Measurements from ENCODE around the gene CHRNA4.

Gene CHRNA4

GRCh38 chr20:63387917-63388316, 26.8 kb upstream of the CHRNA4 start:
- Histone ChIP-seq H3K23ac (ENCODE audit: low read depth, low read length, poor library complexity) (peak overlapping the region; percentile 48), H3K9ac (ENCODE audit: low read depth, low read length, poor library complexity) (peak overlapping the region; percentile 75), H2BK15ac (ENCODE audit: low read length) (no peak overlapping the region), H3K36me3 (replicated peaks in 1 of 2; ENCODE audit: control insufficient read depth in 2 of 2, insufficient read depth in 2 of 2, low read length in 2 of 2) (peaks cover 0 to 3% of the 10 kb centered on the region in 2 donors), H3K18ac (ENCODE audit: low read length) (peak overlapping the region; percentile 48), H3K27ac (replicated peaks; ENCODE audit: low read length) (no peak overlapping the region), H3K79me1 (ENCODE audit: low read depth, low read length) (peaks cover 4% of the 10 kb centered on the region), H4K8ac (ENCODE audit: low read depth, low read length) (peak overlapping the region; percentile 53), H2AK5ac (ENCODE audit: low read depth, low read length) (peak overlapping the region; percentile 0), H3K4me1 (ENCODE audit: control insufficient read depth in 2 of 2, insufficient read depth in 1 of 2, low read depth in 1 of 2, low read length in 2 of 2) (peaks cover 0 to 4% of the 10 kb centered on the region in 2 donors), H3K4me2 (ENCODE audit: insufficient read depth, low read length, poor library complexity, severe bottlenecking) (no peak overlapping the region), H2BK12ac (ENCODE audit: low read length) (peak overlapping the region; percentile 87), H3K9me3 (replicated peaks in 1 of 2; ENCODE audit: control insufficient read depth in 2 of 2, insufficient read depth in 1 of 2, low read depth in 1 of 2, low read length in 2 of 2) (peaks cover 21 to 27% of the 10 kb centered on the region in 2 donors), H2AFZ (ENCODE audit: low read length) (no peak overlapping the region), H2BK5ac (ENCODE audit: low read length) (no peak overlapping the region), H4K91ac (ENCODE audit: low read depth, low read length, poor library complexity) (peak overlapping the region; percentile 66), H3K4ac (ENCODE audit: low read length) (peak overlapping the region; percentile 71), H3K14ac (ENCODE audit: low read length) (peak overlapping the region; percentile 92), H3K27me3 (ENCODE audit: control insufficient read depth in 3 of 3, insufficient read depth in 3 of 3, low read depth in 1 of 3, low read length in 3 of 3) (peaks cover 0 to 7% (median 6%) of the 10 kb centered on the region in 3 experiments), H2BK120ac (ENCODE audit: low read depth, low read length) (no peak overlapping the region), H3K4me3 (ENCODE audit: low read length in 2 of 2) (peak overlapping the region in 1 of 2 donors; percentile 70)
- no peak for DNase-seq (ENCODE audit: low spot score)
- no CpG with 5 or more reads among the region's 18 CpGs for WGBS, 2 donors (ENCODE audit: extremely low coverage in 2 of 2, insufficient read length in 2 of 2, insufficient replicate concordance in 1 of 2)

GRCh38 chr20:63387393-63387792, 26.2 kb upstream of the CHRNA4 start:
- no CpG with 5 or more reads among the region's 13 CpGs for WGBS, 2 donors (ENCODE audit: extremely low coverage in 2 of 2, insufficient read length in 2 of 2, insufficient replicate concordance in 1 of 2)
- no peak overlapping the region for H2BK15ac ChIP-seq (ENCODE audit: low read length)
- H3K4me3 ChIP-seq (ENCODE audit: low read length in 2 of 2): peak overlapping the region in 1 of 2 donors; percentile 70
- H3K4ac ChIP-seq (ENCODE audit: low read length): peak overlapping the region; percentile 71
- H4K8ac ChIP-seq (ENCODE audit: low read depth, low read length): peak overlapping the region; percentile 53
- DNase-seq (ENCODE audit: low spot score): no peak
- peaks cover 0 to 3% of the 10 kb centered on the region in 2 donors for H3K36me3 ChIP-seq (replicated peaks in 1 of 2; ENCODE audit: control insufficient read depth in 2 of 2, insufficient read depth in 2 of 2, low read length in 2 of 2)
- peaks cover 0 to 7% (median 6%) of the 10 kb centered on the region in 3 experiments for H3K27me3 ChIP-seq (ENCODE audit: control insufficient read depth in 3 of 3, insufficient read depth in 3 of 3, low read depth in 1 of 3, low read length in 3 of 3)
- no peak overlapping the region for H4K91ac ChIP-seq (ENCODE audit: low read depth, low read length, poor library complexity)
- peak overlapping the region; percentile 0 for H2AK5ac ChIP-seq (ENCODE audit: low read depth, low read length)
- peak overlapping the region; percentile 0 for H3K18ac ChIP-seq (ENCODE audit: low read length)
- peaks cover 21 to 23% of the 10 kb centered on the region in 2 donors for H3K9me3 ChIP-seq (replicated peaks in 1 of 2; ENCODE audit: control insufficient read depth in 2 of 2, insufficient read depth in 1 of 2, low read depth in 1 of 2, low read length in 2 of 2)
- H3K9ac ChIP-seq (ENCODE audit: low read depth, low read length, poor library complexity): peak overlapping the region; percentile 75
- H2BK5ac ChIP-seq (ENCODE audit: low read length): no peak overlapping the region
- H3K14ac ChIP-seq (ENCODE audit: low read length): peak overlapping the region; percentile 92
- no peak overlapping the region for H2BK120ac ChIP-seq (ENCODE audit: low read depth, low read length)
- peak overlapping the region; percentile 48 for H3K23ac ChIP-seq (ENCODE audit: low read depth, low read length, poor library complexity)
- H3K4me1 ChIP-seq (ENCODE audit: control insufficient read depth in 2 of 2, insufficient read depth in 1 of 2, low read depth in 1 of 2, low read length in 2 of 2): peaks cover 0 to 4% of the 10 kb centered on the region in 2 donors
- no peak overlapping the region for H3K27ac ChIP-seq (replicated peaks; ENCODE audit: low read length)
- H2BK12ac ChIP-seq (ENCODE audit: low read length): no peak overlapping the region
- no peak overlapping the region for H3K4me2 ChIP-seq (ENCODE audit: insufficient read depth, low read length, poor library complexity, severe bottlenecking)
- H3K79me1 ChIP-seq (ENCODE audit: low read depth, low read length): peaks cover 4% of the 10 kb centered on the region
- no peak overlapping the region for H2AFZ ChIP-seq (ENCODE audit: low read length)

- WGBS, 2 donors (ENCODE audit: extremely low coverage in 2 of 2, insufficient read length in 2 of 2, insufficient replicate concordance in 1 of 2): no CpG with 5 or more reads among the region's 18 CpGs
- H3K27ac ChIP-seq (replicated peaks; ENCODE audit: low read length): no peak overlapping the region
- H3K4me2 ChIP-seq (ENCODE audit: insufficient read depth, low read length, poor library complexity, severe bottlenecking): no peak overlapping the region
- peaks cover 0 to 6% (median 4%) of the 10 kb centered on the region in 3 experiments for H3K27me3 ChIP-seq (ENCODE audit: control insufficient read depth in 3 of 3, insufficient read depth in 3 of 3, low read depth in 1 of 3, low read length in 3 of 3)
- no peak overlapping the region for H2BK5ac ChIP-seq (ENCODE audit: low read length)
- no peak overlapping the region for H2BK12ac ChIP-seq (ENCODE audit: low read length)
- H3K9ac ChIP-seq (ENCODE audit: low read depth, low read length, poor library complexity): no peak overlapping the region
- no peak overlapping the region for H2AFZ ChIP-seq (ENCODE audit: low read length)
- no peak overlapping the region for H3K14ac ChIP-seq (ENCODE audit: low read length)
- DNase-seq (ENCODE audit: low spot score): no peak
- H3K4me1 ChIP-seq (ENCODE audit: control insufficient read depth in 2 of 2, insufficient read depth in 1 of 2, low read depth in 1 of 2, low read length in 2 of 2): peaks cover 3 to 4% of the 10 kb centered on the region in 2 donors
- H2BK15ac ChIP-seq (ENCODE audit: low read length): no peak overlapping the region
- no peak overlapping the region for H3K18ac ChIP-seq (ENCODE audit: low read length)
- H2BK120ac ChIP-seq (ENCODE audit: low read depth, low read length): no peak overlapping the region
- H3K23ac ChIP-seq (ENCODE audit: low read depth, low read length, poor library complexity): no peak overlapping the region
- H3K79me1 ChIP-seq (ENCODE audit: low read depth, low read length): peaks cover 4% of the 10 kb centered on the region
- H4K8ac ChIP-seq (ENCODE audit: low read depth, low read length): no peak overlapping the region
- H2AK5ac ChIP-seq (ENCODE audit: low read depth, low read length): no peak overlapping the region
- no peak overlapping the region for H3K4ac ChIP-seq (ENCODE audit: low read length)
- peaks cover 0 to 3% of the 10 kb centered on the region in 2 donors for H3K36me3 ChIP-seq (replicated peaks in 1 of 2; ENCODE audit: control insufficient read depth in 2 of 2, insufficient read depth in 2 of 2, low read length in 2 of 2)
- no peak overlapping the region for H4K91ac ChIP-seq (ENCODE audit: low read depth, low read length, poor library complexity)
- peaks cover 19 to 21% of the 10 kb centered on the region in 2 donors for H3K9me3 ChIP-seq (replicated peaks in 1 of 2; ENCODE audit: control insufficient read depth in 2 of 2, insufficient read depth in 1 of 2, low read depth in 1 of 2, low read length in 2 of 2)
- H3K4me3 ChIP-seq (ENCODE audit: low read length in 2 of 2): no peak overlapping the region
Observed at GRCh38 chr20:63386491-63386890, 25.3 kb upstream of the CHRNA4 start.

GRCh38 chr20:63385819-63386218, 24.7 kb upstream of the CHRNA4 start:
- DNase-seq (ENCODE audit: low spot score): no peak
- Histone ChIP-seq H3K4ac (ENCODE audit: low read length) (no peak overlapping the region), H2BK15ac (ENCODE audit: low read length) (no peak overlapping the region), H3K36me3 (replicated peaks in 1 of 2; ENCODE audit: control insufficient read depth in 2 of 2, insufficient read depth in 2 of 2, low read length in 2 of 2) (peaks cover 0 to 3% of the 10 kb centered on the region in 2 donors), H3K9ac (ENCODE audit: low read depth, low read length, poor library complexity) (no peak overlapping the region), H3K18ac (ENCODE audit: low read length) (no peak overlapping the region), H3K9me3 (replicated peaks in 1 of 2; ENCODE audit: control insufficient read depth in 2 of 2, insufficient read depth in 1 of 2, low read depth in 1 of 2, low read length in 2 of 2) (peaks cover 15 to 21% of the 10 kb centered on the region in 2 donors), H3K79me1 (ENCODE audit: low read depth, low read length) (peaks cover 4% of the 10 kb centered on the region), H2AFZ (ENCODE audit: low read length) (no peak overlapping the region), H3K4me2 (ENCODE audit: insufficient read depth, low read length, poor library complexity, severe bottlenecking) (no peak overlapping the region), H3K4me3 (ENCODE audit: low read length in 2 of 2) (no peak overlapping the region), H3K27me3 (ENCODE audit: control insufficient read depth in 3 of 3, insufficient read depth in 3 of 3, low read depth in 1 of 3, low read length in 3 of 3) (peaks cover 0 to 6% (median 4%) of the 10 kb centered on the region in 3 experiments), H2BK120ac (ENCODE audit: low read depth, low read length) (no peak overlapping the region), H2BK5ac (ENCODE audit: low read length) (no peak overlapping the region), H4K91ac (ENCODE audit: low read depth, low read length, poor library complexity) (no peak overlapping the region), H4K8ac (ENCODE audit: low read depth, low read length) (no peak overlapping the region), H3K14ac (ENCODE audit: low read length) (no peak overlapping the region), H3K23ac (ENCODE audit: low read depth, low read length, poor library complexity) (no peak overlapping the region), H3K27ac (replicated peaks; ENCODE audit: low read length) (no peak overlapping the region), H2BK12ac (ENCODE audit: low read length) (no peak overlapping the region), H2AK5ac (ENCODE audit: low read depth, low read length) (no peak overlapping the region), H3K4me1 (ENCODE audit: control insufficient read depth in 2 of 2, insufficient read depth in 1 of 2, low read depth in 1 of 2, low read length in 2 of 2) (peaks cover 4 to 7% of the 10 kb centered on the region in 2 donors)
- no CpG with 5 or more reads among the region's 6 CpGs for WGBS, 2 donors (ENCODE audit: extremely low coverage in 2 of 2, insufficient read length in 2 of 2, insufficient replicate concordance in 1 of 2)
